Stimulated activated naive B cell treated with anti-CD40 and anti-IgM and Interleukin-4, amounts not matched to agents 10 μg/mL and 1 μg/mL and 100 μg/mL, for 72 hours (primary cell): ENCODE data around the gene RAD52.

Source experiments
- ATAC-seq, 2 donors: fragments of 150-1000 bp; cut with Tn5 transposase; replicated peaks; 2 replicates each; pipeline ENCODE4 v1.10.0; 2021; ENCODE audit warnings: moderate library complexity in 1 of 2
- DNase-seq: peaks from one replicate; pipeline ENCODE4 v3.0.0; 2021
- H3K27ac Mint-ChIP-seq: one replicate; pipeline ENCODE4 v1.8.0; 2022; ENCODE audit warnings: mild to moderate bottlenecking, mixed read lengths
- H3K27me3 Mint-ChIP-seq, 2 donors: one replicate each; pipeline ENCODE4 v1.8.0; 2022; ENCODE audit warnings: mixed read lengths in 2 of 2
- H3K36me3 Mint-ChIP-seq, 2 donors: one replicate each; pipeline ENCODE4 v1.8.0; 2022; ENCODE audit warnings: mixed read lengths in 2 of 2, mild to moderate bottlenecking in 1 of 2
- H3K4me1 Mint-ChIP-seq, 2 donors: one replicate each; pipeline ENCODE4 v1.8.0; 2022; ENCODE audit warnings: mixed read lengths in 2 of 2, mild to moderate bottlenecking in 1 of 2
- H3K4me3 Mint-ChIP-seq, 2 donors: one replicate each; pipeline ENCODE4 v1.8.0; 2022; ENCODE audit warnings: mild to moderate bottlenecking in 2 of 2, mixed read lengths in 2 of 2, moderate library complexity in 1 of 2
- H3K9me3 Mint-ChIP-seq, 2 donors: one replicate each; pipeline ENCODE4 v1.8.0; 2022; ENCODE audit warnings: mixed read lengths in 2 of 2, mild to moderate bottlenecking in 1 of 2

The RAD52 gene

DNA sequence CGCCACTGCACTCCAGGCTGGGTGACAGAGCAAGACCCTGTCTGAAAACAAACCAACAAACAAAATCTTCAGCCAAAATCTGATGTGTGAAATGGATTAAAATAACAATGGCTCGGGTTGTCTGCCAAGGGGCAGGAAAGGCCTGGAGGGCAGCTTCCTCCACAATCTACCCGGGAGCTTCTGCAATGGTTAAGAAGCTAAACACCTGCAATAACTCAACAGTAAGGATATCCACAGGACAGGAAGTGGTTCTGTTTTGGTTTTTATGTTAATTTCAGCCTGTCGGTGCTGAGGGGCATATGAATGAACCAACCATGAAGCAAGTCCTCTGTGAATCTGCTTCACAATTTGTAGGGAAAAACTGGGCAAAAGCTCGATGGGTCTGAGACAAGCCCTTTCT is 34.4 kb downstream of the RAD52 start:
- Mint-ChIP-seq H3K4me1 (peaks cover 9 to 25% of the 10 kb centered on the region in 2 donors), H3K36me3 (peaks cover 44 to 50% of the 10 kb centered on the region in 2 donors), H3K27ac (peak overlapping the region; percentile 14), H3K4me3 (no peak overlapping the region), H3K27me3 (no peaks in the 10 kb centered on the region), H3K9me3 (no peaks in the 10 kb centered on the region)
- no peak for DNase-seq
- ATAC-seq = no peak

GRCh38 chr12:913919-914698 is 35.4 kb downstream of the RAD52 start:
- Mint-ChIP-seq H3K4me3 (no peak overlapping the region), H3K27ac (peak overlapping the region; percentile 84), H3K27me3 (no peaks in the 10 kb centered on the region), H3K9me3 (no peaks in the 10 kb centered on the region), H3K36me3 (peaks cover 43 to 55% of the 10 kb centered on the region in 2 donors), H3K4me1 (peaks cover 9 to 25% of the 10 kb centered on the region in 2 donors)
- no peak for DNase-seq
- ATAC-seq = peak in 1 of 2 donors; percentile 12

- no peak overlapping the region for H3K27ac Mint-ChIP-seq
- H3K36me3 Mint-ChIP-seq = peaks cover 39 to 52% of the 10 kb centered on the region in 2 donors
- H3K27me3 Mint-ChIP-seq = no peaks in the 10 kb centered on the region
- no peak overlapping the region for H3K4me3 Mint-ChIP-seq
- ATAC-seq (no peak), DNase-seq (no peak)
- H3K4me1 Mint-ChIP-seq = peaks cover 9 to 25% of the 10 kb centered on the region in 2 donors
- no peaks in the 10 kb centered on the region for H3K9me3 Mint-ChIP-seq
These were observed 36.8 kb downstream of the RAD52 start for GRCh38 chr12:912466-913235.

GRCh38 chr12:911191-911826 is 38.2 kb downstream of the RAD52 start:
- Mint-ChIP-seq H3K9me3 (no peaks in the 10 kb centered on the region), H3K4me1 (peaks cover 8 to 19% of the 10 kb centered on the region in 2 donors), H3K36me3 (peaks cover 32 to 49% of the 10 kb centered on the region in 2 donors), H3K4me3 (no peak overlapping the region), H3K27me3 (no peaks in the 10 kb centered on the region), H3K27ac (peak overlapping the region; percentile 25)
- DNase-seq (no peak), ATAC-seq (no peak)

- H3K4me1 Mint-ChIP-seq = peaks cover 10 to 20% of the 10 kb centered on the region in 2 donors
- H3K27ac Mint-ChIP-seq = no peak overlapping the region
These were observed 39.1 kb downstream of the RAD52 start for GRCh38 chr12:910416-910815.

DNA sequence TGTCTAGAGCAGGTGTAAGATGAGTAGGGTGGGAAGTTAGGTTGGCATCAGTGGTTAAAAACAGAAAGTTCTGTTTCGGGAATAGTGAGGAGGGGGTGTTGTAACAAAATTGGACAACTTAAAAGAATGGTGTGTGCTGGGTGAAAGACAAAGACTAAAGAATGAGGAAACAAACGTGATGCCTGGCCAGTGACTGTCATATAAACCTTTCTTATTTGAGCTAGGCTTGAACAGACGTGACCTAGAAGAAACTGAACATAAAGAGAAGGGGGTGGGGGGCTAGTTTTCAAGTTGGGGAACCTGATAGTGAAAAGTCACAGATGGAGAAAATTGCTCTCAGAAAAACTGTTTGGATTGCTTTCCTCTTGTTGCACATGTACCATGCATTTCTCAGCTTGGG is 39.6 kb downstream of the RAD52 start:
- Mint-ChIP-seq H3K27ac (peak overlapping the region; percentile 68), H3K4me1 (peaks cover 11 to 18% of the 10 kb centered on the region in 2 donors), H3K4me3 (no peak overlapping the region), H3K27me3 (no peaks in the 10 kb centered on the region), H3K36me3 (peaks cover 32 to 52% of the 10 kb centered on the region in 2 donors), H3K9me3 (no peaks in the 10 kb centered on the region)
- DNase-seq (no peak), ATAC-seq (no peak)

More at GRCh38 chr12:910416-910815, 39.1 kb downstream of the RAD52 start:
- ATAC-seq (no peak), DNase-seq (no peak)
- Mint-ChIP-seq H3K27me3 (no peaks in the 10 kb centered on the region), H3K9me3 (no peaks in the 10 kb centered on the region), H3K4me3 (no peak overlapping the region), H3K36me3 (peaks cover 33 to 54% of the 10 kb centered on the region in 2 donors)

- ATAC-seq (no peak), DNase-seq (no peak)
- Mint-ChIP-seq H3K4me3 (no peak overlapping the region), H3K36me3 (peaks cover 32 to 54% of the 10 kb centered on the region in 2 donors), H3K9me3 (no peaks in the 10 kb centered on the region), H3K27ac (peak overlapping the region; percentile 16), H3K4me1 (peaks cover 11 to 12% of the 10 kb centered on the region in 2 donors), H3K27me3 (no peaks in the 10 kb centered on the region)
These were observed 41.9 kb downstream of the RAD52 start for GRCh38 chr12:907413-908185.

DNA sequence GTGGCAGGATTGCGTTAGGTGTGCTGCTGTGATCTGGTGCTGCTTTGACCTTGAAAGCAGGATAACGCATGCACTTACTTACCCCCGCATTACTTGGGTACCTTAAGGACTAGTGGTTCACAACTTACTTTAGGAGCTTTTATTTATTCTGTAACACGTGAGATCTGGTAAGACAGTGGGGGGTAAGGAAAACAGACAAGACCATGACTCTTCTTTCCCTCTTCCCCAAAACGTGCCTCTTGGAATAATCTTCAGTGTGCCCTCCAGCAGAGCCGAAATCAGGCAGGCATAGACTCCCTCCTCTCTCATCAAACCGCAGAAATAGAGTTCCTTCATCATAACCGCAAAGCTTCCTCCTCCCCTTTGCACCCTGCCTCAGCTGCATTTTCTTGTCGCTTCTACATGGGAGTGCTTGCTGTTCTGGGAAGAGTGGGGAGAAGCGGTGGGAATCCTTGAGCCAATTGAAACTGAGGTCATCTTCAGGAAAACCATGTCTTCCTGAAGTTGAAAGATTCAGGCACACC is 43.4 kb downstream of the RAD52 start:
- peaks cover 45 to 68% of the 10 kb centered on the region in 2 donors for H3K36me3 Mint-ChIP-seq
- H3K27me3 Mint-ChIP-seq = no peaks in the 10 kb centered on the region
- ATAC-seq (no peak), DNase-seq (no peak)
- no peak overlapping the region for H3K4me3 Mint-ChIP-seq
- no peaks in the 10 kb centered on the region for H3K9me3 Mint-ChIP-seq
- peaks cover 11 to 12% of the 10 kb centered on the region in 2 donors for H3K4me1 Mint-ChIP-seq
- peak overlapping the region; percentile 47 for H3K27ac Mint-ChIP-seq

DNA sequence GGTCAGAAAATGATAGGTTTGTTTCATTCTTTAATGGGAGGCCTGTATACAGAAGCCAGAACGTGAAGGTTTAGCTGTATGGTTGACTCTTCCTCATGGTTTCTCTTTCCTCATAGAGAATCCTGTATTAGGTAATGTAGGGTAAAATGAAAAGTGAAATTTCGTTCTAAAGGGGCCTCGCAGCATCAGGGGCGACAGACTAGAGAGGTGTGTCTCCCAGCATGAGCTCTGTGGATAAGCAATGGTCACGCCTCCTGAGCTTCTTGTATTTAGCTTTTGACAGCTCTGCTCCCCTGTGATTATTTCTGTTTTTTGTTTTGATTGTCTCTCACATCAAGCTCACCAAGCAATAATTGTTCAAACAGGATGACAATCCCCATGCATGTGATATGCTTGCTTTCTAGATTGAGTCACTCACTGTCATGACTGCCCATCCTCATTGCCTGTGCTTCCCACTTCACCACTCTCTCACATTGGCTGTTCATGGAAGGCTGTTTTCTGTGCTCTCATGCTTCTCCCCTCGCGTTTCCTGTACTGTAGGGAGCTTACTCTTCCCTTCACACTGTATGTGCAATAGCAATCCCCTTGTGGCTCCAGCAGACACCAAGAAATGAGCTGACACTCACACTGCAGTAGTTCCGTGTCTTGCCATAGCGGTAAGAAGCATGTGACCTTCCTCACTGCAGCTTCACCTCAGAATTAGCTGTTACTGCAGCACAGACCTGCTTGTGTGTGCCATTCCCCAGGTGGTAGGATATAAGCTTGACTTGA is 44.0 kb downstream of the RAD52 start:
- Mint-ChIP-seq H3K27ac (peak overlapping the region; percentile 66), H3K4me3 (no peak overlapping the region), H3K36me3 (peaks cover 45 to 75% of the 10 kb centered on the region in 2 donors), H3K4me1 (peaks cover 11 to 12% of the 10 kb centered on the region in 2 donors), H3K9me3 (no peaks in the 10 kb centered on the region), H3K27me3 (no peaks in the 10 kb centered on the region)
- ATAC-seq (peak in 1 of 2 donors; percentile 36), DNase-seq (no peak)

DNA sequence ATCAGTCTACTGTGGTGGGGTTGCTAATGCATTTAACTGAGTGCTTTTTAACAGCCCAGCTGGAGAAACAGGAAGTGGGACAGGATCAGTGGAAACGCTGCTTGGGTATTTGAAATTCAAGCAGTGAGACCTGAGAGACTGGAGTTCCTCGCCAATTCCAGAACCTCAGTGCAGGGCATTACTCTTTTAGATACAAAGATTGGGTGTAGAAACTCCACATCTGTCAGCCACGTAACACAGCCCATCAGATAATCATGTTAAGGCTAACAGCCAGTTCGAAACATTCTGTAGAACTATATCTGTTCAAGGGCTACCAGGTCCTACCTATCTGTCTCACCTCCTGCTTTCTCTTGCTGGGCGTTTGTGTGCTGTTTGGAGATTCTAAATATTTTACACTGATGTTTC is 45.5 kb downstream of the RAD52 start:
- Mint-ChIP-seq H3K36me3 (peaks cover 47 to 78% of the 10 kb centered on the region in 2 donors), H3K4me3 (no peak overlapping the region)
- no peak for DNase-seq

GRCh38 chr12:903055-903454 is 46.4 kb downstream of the RAD52 start:
- DNase-seq (no peak), ATAC-seq (no peak)
- Mint-ChIP-seq H3K27me3 (no peaks in the 10 kb centered on the region), H3K4me1 (peaks cover 11 to 12% of the 10 kb centered on the region in 2 donors), H3K4me3 (no peak overlapping the region), H3K36me3 (peaks cover 47 to 76% of the 10 kb centered on the region in 2 donors), H3K9me3 (no peaks in the 10 kb centered on the region), H3K27ac (no peak overlapping the region)

More for the DNA sequence above, 45.5 kb downstream of the RAD52 start:
- Mint-ChIP-seq H3K27ac (peak overlapping the region; percentile 21), H3K27me3 (no peaks in the 10 kb centered on the region), H3K9me3 (no peaks in the 10 kb centered on the region), H3K4me1 (peaks cover 11 to 12% of the 10 kb centered on the region in 2 donors)
- ATAC-seq = no peak

DNA sequence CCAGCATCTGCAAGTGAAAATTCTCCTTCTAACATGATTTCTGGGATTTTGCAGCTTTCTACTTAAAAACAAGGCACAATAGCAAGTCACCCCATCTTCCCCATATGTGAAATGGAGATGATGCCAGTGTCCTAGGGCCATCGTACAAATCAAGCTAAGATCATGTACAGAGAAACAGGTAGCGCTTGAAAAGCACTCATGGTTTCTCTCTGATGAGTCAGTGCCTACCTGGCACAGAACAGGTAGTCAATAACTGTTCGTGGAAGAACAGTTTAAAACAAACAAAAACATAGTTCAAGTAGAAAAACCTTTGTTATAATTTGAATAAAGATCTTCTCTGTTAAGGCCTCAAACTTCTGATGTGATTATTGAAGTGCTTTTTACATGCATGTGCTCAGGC is 46.9 kb downstream of the RAD52 start:
- no peak for DNase-seq
- Mint-ChIP-seq H3K36me3 (peaks cover 47 to 76% of the 10 kb centered on the region in 2 donors), H3K4me1 (peaks cover 11 to 12% of the 10 kb centered on the region in 2 donors), H3K9me3 (no peaks in the 10 kb centered on the region), H3K4me3 (no peak overlapping the region), H3K27me3 (no peaks in the 10 kb centered on the region), H3K27ac (no peak overlapping the region)
- ATAC-seq = no peak

GRCh38 chr12:897386-897785 is 52.1 kb downstream of the RAD52 start:
- ATAC-seq (no peak), DNase-seq (no peak)
- H3K27ac Mint-ChIP-seq = no peak overlapping the region
- H3K4me3 Mint-ChIP-seq = no peak overlapping the region
- H3K27me3 Mint-ChIP-seq = no peaks in the 10 kb centered on the region
- no peaks in the 10 kb centered on the region for H3K4me1 Mint-ChIP-seq
- H3K36me3 Mint-ChIP-seq = peaks cover 28 to 45% of the 10 kb centered on the region in 2 donors
- H3K9me3 Mint-ChIP-seq = no peaks in the 10 kb centered on the region
